ENCODE data around the gene TFR2. TPM values are rescaled to one million over a fixed set of nuclear protein-coding genes. Genes with fewer than 3 reads are reported as not detected.

Gene TFR2
- total RNA-seq, 1 experiment from 2014 or later, result not detected

GRCh38 chr7:100682228-100682741 is 40.9 kb upstream of the TFR2 start:
- Histone ChIP-seq H3K9me3 (ENCODE audit: low read length) (no peaks in the 10 kb centered on the region), H3K27me3 (ENCODE audit: low read length) (no peaks in the 10 kb centered on the region), H3K9ac (ENCODE audit: low read length) (no peak overlapping the region), H2AFZ (ENCODE audit: low read length) (no peak overlapping the region), H3K79me2 (ENCODE audit: low read length) (no peaks in the 10 kb centered on the region), H3F3A (ENCODE audit: low read length, unreplicated experiment) (no peaks in the 10 kb centered on the region), H4K20me1 (ENCODE audit: low read length) (no peaks in the 10 kb centered on the region), H3K36me3 (ENCODE audit: low read depth, low read length) (peaks cover 21% of the 10 kb centered on the region), H3K4me1 (ENCODE audit: insufficient read depth, low read length) (no peaks in the 10 kb centered on the region), H3K4me2 (ENCODE audit: low read length) (no peak overlapping the region), H3K27ac (ENCODE audit: low read length) (no peak overlapping the region), H3K4me3 (ENCODE audit: low read length) (no peak overlapping the region), H3K9me2 (replicated peaks; ENCODE audit: low read length) (no peaks in the 10 kb centered on the region)
- ATAC-seq, result peak; percentile 43
- intact Hi-C loops (cut with micrococcal nuclease), result no loop called here
- no TSS peak for BruUV-seq (replicated peaks)
- CTCF ChIA-PET, result no interaction called here
- POLR2A ChIA-PET (ENCODE audit: unreplicated experiment), result no interaction called here
- DNase-seq, result peak; percentile 43
- TF ChIP-seq EZH2 (IDR thresholded peaks at IDR 0.05; ENCODE audit: low read length, unreplicated experiment) (no peak), EZH2phosphoT487 (IDR thresholded peaks at IDR 0.05; ENCODE audit: borderline replicate concordance, low read length) (no peak), CTCF (conservative IDR thresholded peaks at IDR 0.05; ENCODE audit: low read depth, low read length) (no peak)

GRCh38 chr7:100681491-100682227 is 40.3 kb upstream of the TFR2 start:
- ChIA-PET CTCF (no interaction called here), POLR2A (ENCODE audit: unreplicated experiment) (no interaction called here)
- Histone ChIP-seq H3K9me3 (ENCODE audit: low read length) (no peaks in the 10 kb centered on the region), H3F3A (ENCODE audit: low read length, unreplicated experiment) (no peaks in the 10 kb centered on the region), H2AFZ (ENCODE audit: low read length) (no peak overlapping the region), H3K27me3 (ENCODE audit: low read length) (no peaks in the 10 kb centered on the region), H3K4me2 (ENCODE audit: low read length) (no peak overlapping the region), H3K9me2 (replicated peaks; ENCODE audit: low read length) (no peaks in the 10 kb centered on the region), H3K4me3 (ENCODE audit: low read length) (no peak overlapping the region), H3K9ac (ENCODE audit: low read length) (no peak overlapping the region), H4K20me1 (ENCODE audit: low read length) (no peaks in the 10 kb centered on the region), H3K4me1 (ENCODE audit: insufficient read depth, low read length) (no peaks in the 10 kb centered on the region), H3K36me3 (ENCODE audit: low read depth, low read length) (peaks cover 17% of the 10 kb centered on the region; the same call in 1 of the 2 replicates), H3K27ac (ENCODE audit: low read length) (no peak overlapping the region), H3K79me2 (ENCODE audit: low read length) (peaks cover 1% of the 10 kb centered on the region; the same call in 1 of the 2 replicates)
- no peak for TF ChIP-seq EZH2 (IDR thresholded peaks at IDR 0.05; ENCODE audit: low read length, unreplicated experiment)
- TF ChIP-seq EZH2phosphoT487 (IDR thresholded peaks at IDR 0.05; ENCODE audit: borderline replicate concordance, low read length), result no peak
- no peak for TF ChIP-seq CTCF (conservative IDR thresholded peaks at IDR 0.05; ENCODE audit: low read depth, low read length)
- no peak for ATAC-seq
- intact Hi-C loops (cut with micrococcal nuclease), result no loop called here
- no peak for DNase-seq
- BruUV-seq (replicated peaks), result no TSS peak
